Hepatocyte (in vitro differentiated cells): ENCODE results near the gene DOK6. TPM values are rescaled to one million over a fixed set of nuclear protein-coding genes. Genes with fewer than 3 reads are reported as not detected.

ENCODE experiments used
- DNase-seq: peaks from one replicate; pipeline ENCODE4 v3.0.0-alpha.2; 2016; ENCODE audit warnings: low spot score
- H2AFZ ChIP-seq: fragments of 200-600 bp; sonication (generic); 2 replicates; pipeline ENCODE4 v1.6.0; 2016; ENCODE audit warnings: antibody characterized with exemption, mild to moderate bottlenecking
- H3K27ac ChIP-seq: fragments of 200-600 bp; sonication (generic); 2 replicates; pipeline ENCODE4 v1.5.1; 2016; ENCODE audit warnings: mild to moderate bottlenecking
- H3K27me3 ChIP-seq: fragments of 200-600 bp; sonication (generic); 2 replicates; pipeline ENCODE4 v1.6.1; 2016
- H3K36me3 ChIP-seq: fragments of 200-600 bp; sonication (generic); replicated peaks from 2 replicates; pipeline ENCODE4 v1.5.1; 2016; ENCODE audit warnings: low read depth; ENCODE audit not compliant: insufficient read depth
- H3K4me1 ChIP-seq: fragments of 200-600 bp; sonication (generic); 2 replicates; pipeline ENCODE4 v1.5.1; 2016; ENCODE audit warnings: mild to moderate bottlenecking, moderate library complexity; ENCODE audit not compliant: insufficient read depth
- H3K4me2 ChIP-seq: fragments of 200-600 bp; sonication (generic); 2 replicates; pipeline ENCODE4 v1.6.0; 2016
- H3K4me3 ChIP-seq: fragments of 200-600 bp; sonication (generic); 2 replicates; pipeline ENCODE4 v1.5.1; 2016; ENCODE audit warnings: mild to moderate bottlenecking
- H3K79me2 ChIP-seq: fragments of 200-600 bp; sonication (generic); 2 replicates; pipeline ENCODE4 v1.6.0; 2017; ENCODE audit warnings: mild to moderate bottlenecking
- H3K9me2 ChIP-seq: fragments of 200-600 bp; sonication (generic); replicated peaks from 2 replicates; pipeline ENCODE4 v1.6.0; 2017; ENCODE audit warnings: mild to moderate bottlenecking; ENCODE audit not compliant: insufficient read depth
- H3K9me3 ChIP-seq: fragments of 200-600 bp; sonication (generic); 2 replicates; pipeline ENCODE4 v1.5.1; 2016; ENCODE audit warnings: low read depth, mild to moderate bottlenecking
- H4K20me1 ChIP-seq: fragments of 200-600 bp; sonication (generic); 2 replicates; pipeline ENCODE4 v1.6.0; 2016; ENCODE audit warnings: mild to moderate bottlenecking; ENCODE audit not compliant: insufficient read depth, poor library complexity, severe bottlenecking
- CTCF ChIP-seq: fragments of 200-600 bp; sonication (generic); IDR thresholded peaks from 2 replicates; pipeline ENCODE4 v1.5.1; 2016; ENCODE audit warnings: antibody characterized with exemption, mild to moderate bottlenecking; ENCODE audit not compliant: poor library complexity
- EZH2 ChIP-seq: fragments of 200-600 bp; sonication (generic); IDR thresholded peaks from 2 replicates; pipeline ENCODE4 v1.6.1; 2016; ENCODE audit warnings: antibody characterized with exemption, mild to moderate bottlenecking, borderline replicate concordance
- EZH2phosphoT487 ChIP-seq: fragments of 200-600 bp; sonication (generic); IDR thresholded peaks from one replicate; pipeline ENCODE4 v1.6.1; 2018; ENCODE audit warnings: antibody characterized with exemption, mild to moderate bottlenecking, low read depth, moderate library complexity; ENCODE audit not compliant: unreplicated experiment, severe bottlenecking
- WGBS: methylation state at CpG from one replicate; pipeline ENCODE4 v1.1.6; 2016; ENCODE audit warnings: low lambda C conversion rate; ENCODE audit errors: missing lambda C conversion rate; 5-methylcytosine and 5-hydroxymethylcytosine counted together
- polyA plus RNA-seq: library from polyadenylated mRNA; unstranded; fragments of >200 nt; fragmentation: Nextera tagmentation; extraction: Ambion mirVana; gene quantifications from 2 replicates; pipeline ENCODE4 v1.2.1, GENCODE V29; 2016
- total RNA-seq: library from RNA; depleted of rRNA; stranded (reverse); fragments of >200 nt; gene quantifications from 2 replicates; pipeline ENCODE4 v1.2.3, GENCODE V29; 2014

DOK6 gene
- total and polyA plus RNA-seq, 2 experiments from 2014 or later = 2.6 to 4.0 TPM

DNA sequence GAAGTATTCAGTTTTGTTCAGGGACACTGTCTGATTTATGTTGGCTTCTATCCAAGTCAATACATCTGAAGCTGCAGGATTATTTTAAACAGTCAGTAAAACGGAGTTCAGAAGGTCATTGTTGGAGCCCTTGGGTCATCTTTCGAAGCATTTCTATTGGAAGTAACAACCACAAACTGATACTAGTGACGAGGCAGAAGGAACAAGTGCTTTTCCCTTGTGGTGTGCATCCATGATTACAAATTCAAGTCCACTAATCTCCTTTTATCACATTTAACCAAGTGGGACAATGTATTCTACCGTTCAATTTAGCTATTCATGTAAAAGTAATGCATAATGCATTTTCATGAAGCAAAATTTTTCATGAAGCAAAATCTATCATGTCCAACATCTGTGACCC, 470.0 kb downstream of the DOK6 start:
- Histone ChIP-seq H3K4me3 (no peak overlapping the region), H3K27ac (no peak overlapping the region), H3K36me3 (no peaks in the 10 kb centered on the region), H3K27me3 (no peaks in the 10 kb centered on the region), H3K9me3 (no peaks in the 10 kb centered on the region), H3K4me1 (no peaks in the 10 kb centered on the region), H3K4me2 (no peak overlapping the region), H2AFZ (no peak overlapping the region), H4K20me1 (no peaks in the 10 kb centered on the region), H3K9me2 (no peaks in the 10 kb centered on the region), H3K79me2 (no peaks in the 10 kb centered on the region)
- DNase-seq = no peak
- 79% methylated on average over 4 of the region's 4 CpGs for WGBS
- TF ChIP-seq EZH2phosphoT487 = no peak
- no peak for TF ChIP-seq CTCF
- TF ChIP-seq EZH2 = no peak

GRCh38 chr18:69871363-69871762, 470.7 kb downstream of the DOK6 start:
- H3K4me3 ChIP-seq = no peak overlapping the region
- no peak for DNase-seq
- H3K4me2 ChIP-seq = no peak overlapping the region
- H2AFZ ChIP-seq = no peak overlapping the region
- H3K79me2 ChIP-seq = no peaks in the 10 kb centered on the region
- no peaks in the 10 kb centered on the region for H4K20me1 ChIP-seq
- no peaks in the 10 kb centered on the region for H3K36me3 ChIP-seq
- WGBS = 82% methylated on average over 2 of the region's 2 CpGs
- H3K9me3 ChIP-seq = no peaks in the 10 kb centered on the region
- H3K27me3 ChIP-seq = no peaks in the 10 kb centered on the region
- no peaks in the 10 kb centered on the region for H3K4me1 ChIP-seq
- no peak for TF ChIP-seq CTCF
- TF ChIP-seq EZH2 = no peak
- TF ChIP-seq EZH2phosphoT487 = no peak
- no peak overlapping the region for H3K27ac ChIP-seq
- H3K9me2 ChIP-seq = no peaks in the 10 kb centered on the region

DNA sequence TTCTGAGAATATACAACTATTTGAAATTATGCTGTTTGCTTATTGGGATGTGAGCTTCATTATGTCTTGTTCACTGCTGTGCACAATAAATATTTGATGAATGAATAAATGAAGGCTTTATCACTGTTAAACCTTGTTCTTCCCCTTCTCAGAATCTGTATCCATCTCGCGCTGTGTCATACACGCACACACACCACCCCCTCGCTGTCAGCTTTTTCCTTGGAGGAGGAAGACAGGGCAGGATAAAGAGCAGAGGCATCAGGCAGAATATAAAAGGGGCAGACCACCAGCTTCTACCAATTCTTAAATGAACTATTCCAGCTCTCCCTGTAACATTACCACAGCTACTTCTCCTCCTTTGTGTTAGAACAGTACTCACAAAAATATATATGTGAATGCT, 472.0 kb downstream of the DOK6 start:
- H3K27ac ChIP-seq = no peak overlapping the region
- no peak overlapping the region for H3K4me2 ChIP-seq
- H3K9me2 ChIP-seq = no peaks in the 10 kb centered on the region
- WGBS = 85% methylated on average over 4 of the region's 4 CpGs
- H3K4me1 ChIP-seq = no peaks in the 10 kb centered on the region
- no peak for DNase-seq
- H3K27me3 ChIP-seq = no peaks in the 10 kb centered on the region
- H2AFZ ChIP-seq = no peak overlapping the region
- H3K4me3 ChIP-seq = no peak overlapping the region
- no peaks in the 10 kb centered on the region for H4K20me1 ChIP-seq
- TF ChIP-seq EZH2phosphoT487 (no peak), EZH2 (no peak), CTCF (no peak)
- no peaks in the 10 kb centered on the region for H3K36me3 ChIP-seq
- no peaks in the 10 kb centered on the region for H3K9me3 ChIP-seq
- no peaks in the 10 kb centered on the region for H3K79me2 ChIP-seq

- Histone ChIP-seq H3K36me3 (no peaks in the 10 kb centered on the region), H3K27ac (no peak overlapping the region), H3K79me2 (no peaks in the 10 kb centered on the region), H2AFZ (no peak overlapping the region), H3K4me1 (no peaks in the 10 kb centered on the region), H3K27me3 (no peaks in the 10 kb centered on the region), H4K20me1 (no peaks in the 10 kb centered on the region), H3K9me2 (no peaks in the 10 kb centered on the region), H3K4me3 (no peak overlapping the region), H3K4me2 (no peak overlapping the region), H3K9me3 (no peaks in the 10 kb centered on the region)
- TF ChIP-seq EZH2phosphoT487 (no peak), EZH2 (no peak), CTCF (no peak)
- 78% methylated on average over 2 of the region's 2 CpGs for WGBS
- no peak for DNase-seq
These were observed 473.4 kb downstream of the DOK6 start for GRCh38 chr18:69874058-69874457.
